ENCODE measurements around the gene RDX. TPM values are rescaled to one million over a fixed set of nuclear protein-coding genes. Genes with fewer than 3 reads are reported as not detected.
"Not testable (repeated sequence)": the region's sequence is repeated elsewhere in the genome, so short reads cannot be mapped to it uniquely, and the experiment has no call there.

RDX gene
- total and polyA plus RNA-seq, 8 donors: 109 to 152 (median 133) TPM

DNA sequence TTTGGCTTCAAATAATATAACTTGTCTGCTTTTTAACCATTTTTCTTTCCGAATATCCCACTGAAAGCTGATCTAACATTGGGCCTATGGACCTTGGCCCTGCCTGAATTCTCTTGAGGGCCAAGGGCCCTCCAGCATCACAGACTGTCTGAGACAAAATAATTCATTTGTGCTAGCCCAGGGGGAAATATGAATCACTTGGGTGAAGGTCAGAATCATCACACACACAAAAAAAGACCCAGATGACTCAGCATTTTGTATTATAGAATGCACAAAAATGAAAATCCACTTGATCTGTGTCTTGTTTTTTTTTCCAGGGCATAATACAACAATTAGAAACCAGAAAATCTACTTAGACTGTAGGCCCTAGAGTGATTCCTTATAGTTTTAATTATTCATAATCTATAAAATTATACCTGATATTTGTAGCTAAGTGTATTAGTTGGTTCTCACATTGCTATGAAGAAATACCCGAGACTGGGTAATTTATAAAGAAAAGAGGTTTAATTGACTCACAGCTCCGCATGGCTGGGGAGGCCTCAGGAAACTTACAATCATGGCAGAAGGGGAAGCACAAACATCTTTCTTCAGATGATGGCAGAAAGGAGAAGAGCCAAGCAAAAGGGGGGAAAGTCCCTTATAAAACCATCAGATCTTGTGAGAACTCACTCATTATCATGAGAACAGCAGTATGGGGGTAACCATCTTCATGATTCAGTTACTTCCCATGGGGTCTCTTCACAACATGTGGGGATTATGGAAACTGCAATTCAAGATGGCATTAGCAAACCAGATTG lies 15.6 kb upstream of the RDX start:
- peak; percentile 24 for ATAC-seq
- TF ChIP-seq, protein P1, sequence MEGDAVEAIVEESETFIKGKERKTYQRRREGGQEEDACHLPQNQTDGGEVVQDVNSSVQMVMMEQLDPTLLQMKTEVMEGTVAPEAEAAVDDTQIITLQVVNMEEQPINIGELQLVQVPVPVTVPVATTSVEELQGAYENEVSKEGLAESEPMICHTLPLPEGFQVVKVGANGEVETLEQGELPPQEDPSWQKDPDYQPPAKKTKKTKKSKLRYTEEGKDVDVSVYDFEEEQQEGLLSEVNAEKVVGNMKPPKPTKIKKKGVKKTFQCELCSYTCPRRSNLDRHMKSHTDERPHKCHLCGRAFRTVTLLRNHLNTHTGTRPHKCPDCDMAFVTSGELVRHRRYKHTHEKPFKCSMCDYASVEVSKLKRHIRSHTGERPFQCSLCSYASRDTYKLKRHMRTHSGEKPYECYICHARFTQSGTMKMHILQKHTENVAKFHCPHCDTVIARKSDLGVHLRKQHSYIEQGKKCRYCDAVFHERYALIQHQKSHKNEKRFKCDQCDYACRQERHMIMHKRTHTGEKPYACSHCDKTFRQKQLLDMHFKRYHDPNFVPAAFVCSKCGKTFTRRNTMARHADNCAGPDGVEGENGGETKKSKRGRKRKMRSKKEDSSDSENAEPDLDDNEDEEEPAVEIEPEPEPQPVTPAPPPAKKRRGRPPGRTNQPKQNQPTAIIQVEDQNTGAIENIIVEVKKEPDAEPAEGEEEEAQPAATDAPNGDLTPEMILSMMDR (IDR thresholded peaks at IDR 0.05): no peak
- intact Hi-C loops (cut with DNase I): no loop called here
- Histone ChIP-seq H3K27me3 (no peaks in the 10 kb centered on the region), H3K4me1 (peaks cover 0 to 6% of the 10 kb centered on the region in 2 donors), H3K4me3 (no peak overlapping the region), H3K36me3 (no peaks in the 10 kb centered on the region), H3K27ac (no peak overlapping the region), H3K9me3 (no peaks in the 10 kb centered on the region)
- no peak for DNase-seq

- ATAC-seq (no peak), DNase-seq (no peak)
- intact Hi-C loops (cut with DNase I): no loop called here
- H3K27me3 ChIP-seq: no peaks in the 10 kb centered on the region
- H3K9me3 ChIP-seq: no peaks in the 10 kb centered on the region
- peaks cover 0 to 6% of the 10 kb centered on the region in 2 donors for H3K4me1 ChIP-seq
- H3K27ac ChIP-seq: no peak overlapping the region
- TF ChIP-seq, protein P1 (IDR thresholded peaks at IDR 0.05): no peak
- no peak overlapping the region for H3K4me3 ChIP-seq
- no peaks in the 10 kb centered on the region for H3K36me3 ChIP-seq
Observed at GRCh38 chr11:110308071-110308470, 11.7 kb upstream of the RDX start.

GRCh38 chr11:110306019-110306388 lies 9.6 kb upstream of the RDX start:
- intact Hi-C loops (cut with DNase I); H3K4me1 ChIP-seq; DNase-seq; ATAC-seq; H3K36me3 ChIP-seq; H3K9me3 ChIP-seq; H3K4me3 ChIP-seq; H3K27me3 ChIP-seq; H3K27ac ChIP-seq: not testable (repeated sequence)

GRCh38 chr11:110305169-110306018 lies 9.0 kb upstream of the RDX start:
- no peak for DNase-seq
- no peaks in the 10 kb centered on the region for H3K36me3 ChIP-seq
- no peaks in the 10 kb centered on the region for H3K9me3 ChIP-seq
- H3K27ac ChIP-seq: no peak overlapping the region
- peak; percentile 44 for ATAC-seq
- H3K4me3 ChIP-seq: no peak overlapping the region
- H3K27me3 ChIP-seq: no peaks in the 10 kb centered on the region
- TF ChIP-seq, protein P1 (IDR thresholded peaks at IDR 0.05): no peak
- no peaks in the 10 kb centered on the region for H3K4me1 ChIP-seq
- intact Hi-C loops (cut with DNase I): no loop called here

- H3K9me3 ChIP-seq: no peaks in the 10 kb centered on the region
- no peak for ATAC-seq
- TF ChIP-seq, protein P1 (IDR thresholded peaks at IDR 0.05): no peak
- H3K27me3 ChIP-seq: no peaks in the 10 kb centered on the region
- no peak overlapping the region for H3K4me3 ChIP-seq
- no peak for DNase-seq
- H3K27ac ChIP-seq: no peak overlapping the region
- intact Hi-C loops (cut with DNase I): no loop called here
- H3K4me1 ChIP-seq: no peaks in the 10 kb centered on the region
- no peaks in the 10 kb centered on the region for H3K36me3 ChIP-seq
Observed at GRCh38 chr11:110303414-110303826, 7.0 kb upstream of the RDX start.

All from left lung (tissue), 10 donors.